DOHH2 (cell line): Measurements from ENCODE around the gene TMEM255B.

Experiments used
- CTCF ChIP-seq: fragments of 200-600 bp; sonication (generic); IDR thresholded peaks from one replicate; pipeline ENCODE4 v1.5.1; 2014; ENCODE audit warnings: antibody characterized with exemption, mild to moderate bottlenecking, low read depth, low read length; ENCODE audit not compliant: poor library complexity, severe bottlenecking
- EZH2phosphoT487 ChIP-seq: fragments of 200-600 bp; sonication (generic); IDR thresholded peaks from 2 replicates; pipeline ENCODE4 v1.6.1; 2017; ENCODE audit warnings: borderline replicate concordance, mild to moderate bottlenecking, antibody characterized with exemption, low read length, moderate library complexity, mixed read lengths

- TF ChIP-seq CTCF: no peak
- TF ChIP-seq EZH2phosphoT487: no peak
These were observed 61.0 kb downstream of the TMEM255B start for GRCh38 chr13:113819731-113820715.
